Measurements from ENCODE around the gene MLLT10. TPM values are rescaled to one million over a fixed set of nuclear protein-coding genes. Genes with fewer than 3 reads are reported as not detected.

The MLLT10 gene
- total and polyA plus RNA-seq, 12 donors, result 15.8 to 49.1 (median 29.8) TPM

GRCh38 chr10:21661087-21661486 lies 127.1 kb downstream of the MLLT10 start:
- no peaks in the 10 kb centered on the region for H3K9me3 ChIP-seq (replicated peaks in 1 of 3)
- WGBS, 4 donors, result 56 to 82% (median 67%) methylated on average over 1 of the region's 1 CpG
- intact Hi-C loops (cut with DNase I), result no loop called here

GRCh38 chr10:21661935-21662334 lies 127.9 kb downstream of the MLLT10 start:
- TF ChIP-seq POLR2A (IDR thresholded peaks at IDR 0.05) (no peak), CTCF (IDR thresholded peaks at IDR 0.05) (no peak)
- Histone ChIP-seq H3K4me1 (replicated peaks in 1 of 2) (peaks cover 13 to 25% of the 10 kb centered on the region in 2 donors), H3K9me3 (replicated peaks in 1 of 3) (no peaks in the 10 kb centered on the region), H3K4me3 (no peak overlapping the region), H3K36me3 (replicated peaks in 1 of 2) (no peaks in the 10 kb centered on the region), H3K27ac (no peak overlapping the region), H3K27me3 (no peaks in the 10 kb centered on the region)
- intact Hi-C loops (cut with DNase I), result no loop called here
- DNase-seq, result no peak
- 24 to 48% (median 33%) methylated on average over 3 of the region's 3 CpGs for WGBS, 4 donors

More at GRCh38 chr10:21661087-21661486, 127.1 kb downstream of the MLLT10 start:
- DNase-seq, result no peak
- Histone ChIP-seq H3K27ac (no peak overlapping the region), H3K4me1 (replicated peaks in 1 of 2) (peaks cover 13 to 19% of the 10 kb centered on the region in 2 donors), H3K36me3 (replicated peaks in 1 of 2) (no peaks in the 10 kb centered on the region), H3K27me3 (no peaks in the 10 kb centered on the region), H3K4me3 (no peak overlapping the region)
- TF ChIP-seq CTCF (IDR thresholded peaks at IDR 0.05), result no peak
- no peak for TF ChIP-seq POLR2A (IDR thresholded peaks at IDR 0.05)

- 67 to 71% (median 69%) methylated on average over 2 of the region's 2 CpGs for WGBS, 4 donors
- intact Hi-C loops (cut with DNase I), result no loop called here
- Histone ChIP-seq H3K27me3 (no peaks in the 10 kb centered on the region), H3K9me3 (replicated peaks in 1 of 3) (no peaks in the 10 kb centered on the region), H3K4me1 (replicated peaks in 1 of 2) (peaks cover 18 to 32% of the 10 kb centered on the region in 2 donors), H3K27ac (no peak overlapping the region), H3K4me3 (no peak overlapping the region), H3K36me3 (replicated peaks in 1 of 2) (no peaks in the 10 kb centered on the region)
- TF ChIP-seq POLR2A (IDR thresholded peaks at IDR 0.05) (no peak), CTCF (IDR thresholded peaks at IDR 0.05) (no peak)
- DNase-seq, result no peak
These were observed 128.6 kb downstream of the MLLT10 start for GRCh38 chr10:21662635-21663034.

- no peaks in the 10 kb centered on the region for H3K27me3 ChIP-seq
- 70 to 76% (median 73%) methylated on average over 1 of the region's 1 CpG for WGBS, 4 donors
These were observed 134.8 kb downstream of the MLLT10 start for GRCh38 chr10:21668831-21669230.

More at GRCh38 chr10:21668831-21669230, 134.8 kb downstream of the MLLT10 start:
- no peak for TF ChIP-seq POLR2A (IDR thresholded peaks at IDR 0.05)
- TF ChIP-seq CTCF (IDR thresholded peaks at IDR 0.05), result no peak
- H3K9me3 ChIP-seq (replicated peaks in 1 of 3), result peaks cover 0 to 6% (median 0%) of the 10 kb centered on the region in 3 donors
- H3K4me1 ChIP-seq (replicated peaks in 1 of 2), result peaks cover 11 to 19% of the 10 kb centered on the region in 2 donors
- intact Hi-C loops (cut with DNase I), result no loop called here
- H3K27ac ChIP-seq, result no peak overlapping the region
- no peak for DNase-seq
- no peak overlapping the region for H3K4me3 ChIP-seq
- H3K36me3 ChIP-seq (replicated peaks in 1 of 2), result peaks cover 0 to 3% of the 10 kb centered on the region in 2 donors

Measured in adrenal gland (tissue), 12 donors.